CD4-positive, alpha-beta T cell (primary cell): Measurements from ENCODE around the gene A3GALT2. TPM values are rescaled to one million over a fixed set of nuclear protein-coding genes. Genes with fewer than 3 reads are reported as not detected.

Experiments used
- ATAC-seq: fragments of 200-7000 bp; cut with Tn5 transposase; one replicate; pipeline ENCODE4 v1.10.0; 2022; ENCODE audit warnings: mild to moderate bottlenecking; ENCODE audit not compliant: poor library complexity
- CTCF ChIA-PET: fragments of 350-600 bp; sonication (Branson Sonifier 250); formaldehyde crosslinking; loops from one replicate; lab custom pipeline; 2021; ENCODE audit warnings: antibody characterized with exemption, inconsistent platforms; lab: Charles Lee
- POLR2A ChIA-PET: fragments of 350-600 bp; sonication (Branson Sonifier 250); formaldehyde crosslinking; loops from one replicate; lab custom pipeline; 2021; ENCODE audit warnings: antibody characterized with exemption, inconsistent platforms; lab: Charles Lee
- DNase-seq, 14 experiments: peaks; one replicate each; pipeline ENCODE4 v3.0.0-alpha.2; 2013 to 2020; ENCODE audit warnings: mixed read lengths in 2 of 14
- H3K27ac ChIP-seq, 2 donors: one replicate each; pipeline versions ENCODE4 v1.5.1 to v1.7.0; 2013; ENCODE audit warnings: low read length in 2 of 2, low read depth in 1 of 2, mild to moderate bottlenecking in 1 of 2
- H3K27me3 ChIP-seq, 2 experiments: 1 replicate in 1 of 2; 2 replicates in 1 of 2; pipeline versions ENCODE4 v1.6.1 to v1.7.0; 2013; ENCODE audit warnings: low read length in 2 of 2, control low read depth in 1 of 2, mild to moderate bottlenecking in 1 of 2, moderate library complexity in 1 of 2; ENCODE audit not compliant: insufficient read depth in 2 of 2, control insufficient read depth in 1 of 2
- H3K36me3 ChIP-seq: one replicate; pipeline ENCODE4 v1.6.1; 2013; ENCODE audit warnings: low read length, control low read depth; ENCODE audit not compliant: insufficient read depth
- H3K4me1 ChIP-seq: one replicate; pipeline ENCODE4 v1.6.1; 2013; ENCODE audit warnings: low read length, control low read depth; ENCODE audit not compliant: insufficient read depth
- H3K4me3 ChIP-seq: one replicate; pipeline ENCODE4 v1.5.1; 2013; ENCODE audit warnings: mild to moderate bottlenecking, low read length, moderate library complexity
- H3K9me3 ChIP-seq, 2 experiments: 1 replicate in 1 of 2; 2 replicates in 1 of 2; pipeline versions ENCODE4 v1.6.1 to v1.7.0; 2013; ENCODE audit warnings: low read length in 2 of 2, mild to moderate bottlenecking in 2 of 2, control low read depth in 1 of 2, moderate library complexity in 1 of 2; ENCODE audit not compliant: control insufficient read depth in 1 of 2, insufficient read depth in 1 of 2
- H3K27ac Mint-ChIP-seq: one replicate; pipeline ENCODE4 v1.8.0; 2020; ENCODE audit warnings: mixed read lengths
- H3K27me3 Mint-ChIP-seq: one replicate; pipeline ENCODE4 v1.8.0; 2021; ENCODE audit warnings: mixed read lengths
- H3K36me3 Mint-ChIP-seq: one replicate; pipeline ENCODE4 v1.8.0; 2021; ENCODE audit warnings: low read depth, mixed read lengths
- H3K4me1 Mint-ChIP-seq: one replicate; pipeline ENCODE4 v1.8.0; 2021; ENCODE audit warnings: low read depth, mixed read lengths
- H3K4me3 Mint-ChIP-seq: one replicate; pipeline ENCODE4 v1.8.0; 2020; ENCODE audit warnings: mild to moderate bottlenecking, mixed read lengths
- H3K9me3 Mint-ChIP-seq: one replicate; pipeline ENCODE4 v1.8.0; 2020; ENCODE audit warnings: mixed read lengths
- intact Hi-C, 2 experiments: fragments of 100-400 bp; cut with DNase I in 1 of 2; cut with micrococcal nuclease in 1 of 2; formaldehyde crosslinking; loops; one replicate each; pipeline versions ENCODE4 v1.15.1 to v1.9.0; 2023 to 2025; cut with DNase I, micrococcal nuclease
- total RNA-seq, 174 experiments: library from RNA in 2 of 174; stranded (reverse) in 2 of 174; gene quantifications; one replicate each; pipeline ENCODE4 v1.2.3 and lab custom pipeline; 2021 to 2026
- TF ChIP-seq, protein P1 (sequence below): fragments of 200-600 bp; IDR thresholded peaks from one replicate; pipeline ENCODE4 v1.8.0; 2022; ENCODE audit warnings: antibody characterized with exemption, mild to moderate bottlenecking

The A3GALT2 gene
- total RNA-seq, 2 experiments from 2014 or later, result not detected

DNA sequence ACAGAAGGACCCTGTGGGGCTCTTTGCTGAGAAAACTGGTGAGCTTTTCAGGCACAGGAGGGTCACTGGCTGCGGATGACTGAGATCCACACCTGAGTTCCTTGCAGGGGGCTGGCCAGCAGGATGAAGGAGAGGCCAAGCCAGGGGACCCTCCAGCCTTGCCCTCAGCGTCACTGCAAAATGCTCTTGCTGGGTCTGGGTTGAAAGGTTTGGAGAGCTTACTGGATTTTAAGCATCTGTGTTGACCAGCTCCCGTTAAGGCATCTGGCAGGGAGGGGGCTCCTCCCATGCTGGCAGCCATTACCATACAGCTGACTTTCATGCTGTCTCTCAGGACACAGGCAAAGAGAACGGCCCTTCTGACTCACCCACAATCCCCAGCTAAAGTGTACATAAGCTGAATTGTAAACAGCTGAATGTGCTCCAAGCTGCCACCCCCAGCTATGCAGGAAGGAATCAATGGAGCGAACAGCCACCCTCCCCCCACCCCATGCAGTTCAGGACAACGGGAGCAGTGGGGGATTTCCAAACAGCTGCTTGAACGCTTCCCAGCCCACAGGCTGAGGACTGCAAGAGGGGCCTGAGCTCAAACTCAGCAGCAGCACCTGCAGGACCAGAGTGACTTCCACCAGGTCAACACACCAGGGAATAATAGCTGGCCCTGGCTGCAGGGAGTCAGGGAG lies 21.3 kb upstream of the A3GALT2 start:
- H3K4me1 Mint-ChIP-seq, result peaks cover 72% of the 10 kb centered on the region
- POLR2A ChIA-PET, result interaction anchor here (0.6 kb wide), 1 partner anchor 272 kb away, joined by 3 read pairs; no protein-coding TSS in a partner anchor
- CTCF ChIA-PET, result no interaction called here
- no peaks in the 10 kb centered on the region for H3K9me3 Mint-ChIP-seq
- no peak overlapping the region for H3K27ac ChIP-seq
- DNase-seq (no peak), ATAC-seq (no peak)
- no peaks in the 10 kb centered on the region for H3K27me3 Mint-ChIP-seq
- H3K36me3 ChIP-seq, result peaks cover 12% of the 10 kb centered on the region
- no peaks in the 10 kb centered on the region for H3K9me3 ChIP-seq
- H3K36me3 Mint-ChIP-seq, result peaks cover 31% of the 10 kb centered on the region
- H3K4me3 ChIP-seq, result no peak overlapping the region
- intact Hi-C loops, result no loop called here
- H3K27me3 ChIP-seq, result no peaks in the 10 kb centered on the region
- TF ChIP-seq, protein P1, sequence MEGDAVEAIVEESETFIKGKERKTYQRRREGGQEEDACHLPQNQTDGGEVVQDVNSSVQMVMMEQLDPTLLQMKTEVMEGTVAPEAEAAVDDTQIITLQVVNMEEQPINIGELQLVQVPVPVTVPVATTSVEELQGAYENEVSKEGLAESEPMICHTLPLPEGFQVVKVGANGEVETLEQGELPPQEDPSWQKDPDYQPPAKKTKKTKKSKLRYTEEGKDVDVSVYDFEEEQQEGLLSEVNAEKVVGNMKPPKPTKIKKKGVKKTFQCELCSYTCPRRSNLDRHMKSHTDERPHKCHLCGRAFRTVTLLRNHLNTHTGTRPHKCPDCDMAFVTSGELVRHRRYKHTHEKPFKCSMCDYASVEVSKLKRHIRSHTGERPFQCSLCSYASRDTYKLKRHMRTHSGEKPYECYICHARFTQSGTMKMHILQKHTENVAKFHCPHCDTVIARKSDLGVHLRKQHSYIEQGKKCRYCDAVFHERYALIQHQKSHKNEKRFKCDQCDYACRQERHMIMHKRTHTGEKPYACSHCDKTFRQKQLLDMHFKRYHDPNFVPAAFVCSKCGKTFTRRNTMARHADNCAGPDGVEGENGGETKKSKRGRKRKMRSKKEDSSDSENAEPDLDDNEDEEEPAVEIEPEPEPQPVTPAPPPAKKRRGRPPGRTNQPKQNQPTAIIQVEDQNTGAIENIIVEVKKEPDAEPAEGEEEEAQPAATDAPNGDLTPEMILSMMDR, result no peak
- H3K27ac Mint-ChIP-seq, result no peak overlapping the region
- H3K4me1 ChIP-seq, result peaks cover 23% of the 10 kb centered on the region
- no peak overlapping the region for H3K4me3 Mint-ChIP-seq

DNA sequence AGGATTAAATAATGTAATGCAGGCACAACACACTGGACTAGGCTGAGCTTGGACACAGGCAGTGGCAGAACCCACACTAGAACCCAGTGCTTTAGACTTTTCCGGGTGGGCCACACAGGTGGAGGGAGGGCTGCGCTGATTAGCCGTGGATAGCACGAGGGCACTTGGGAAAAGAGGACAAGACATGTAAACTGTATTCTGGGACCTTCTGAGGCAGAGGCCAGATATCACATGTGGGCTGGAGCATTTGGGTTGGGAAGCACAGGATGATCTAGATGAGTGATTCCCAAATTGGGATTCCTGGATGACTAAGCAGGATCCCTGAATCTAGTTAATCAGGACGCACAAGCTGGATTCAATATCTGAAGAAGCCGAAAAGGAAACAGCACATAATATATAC lies 20.3 kb upstream of the A3GALT2 start:
- no peaks in the 10 kb centered on the region for H3K27me3 ChIP-seq
- Mint-ChIP-seq H3K27me3 (no peaks in the 10 kb centered on the region), H3K4me1 (peaks cover 66% of the 10 kb centered on the region), H3K36me3 (peaks cover 26% of the 10 kb centered on the region), H3K4me3 (no peak overlapping the region), H3K9me3 (no peaks in the 10 kb centered on the region), H3K27ac (no peak overlapping the region)
- POLR2A ChIA-PET, result no interaction called here
- TF ChIP-seq, protein P1, result no peak
- H3K27ac ChIP-seq, result no peak overlapping the region
- H3K4me3 ChIP-seq, result no peak overlapping the region
- CTCF ChIA-PET, result no interaction called here
- ATAC-seq (no peak), DNase-seq (no peak)
- H3K36me3 ChIP-seq, result peaks cover 12% of the 10 kb centered on the region
- no peaks in the 10 kb centered on the region for H3K9me3 ChIP-seq
- peaks cover 16% of the 10 kb centered on the region for H3K4me1 ChIP-seq
- intact Hi-C loops, result no loop called here

DNA sequence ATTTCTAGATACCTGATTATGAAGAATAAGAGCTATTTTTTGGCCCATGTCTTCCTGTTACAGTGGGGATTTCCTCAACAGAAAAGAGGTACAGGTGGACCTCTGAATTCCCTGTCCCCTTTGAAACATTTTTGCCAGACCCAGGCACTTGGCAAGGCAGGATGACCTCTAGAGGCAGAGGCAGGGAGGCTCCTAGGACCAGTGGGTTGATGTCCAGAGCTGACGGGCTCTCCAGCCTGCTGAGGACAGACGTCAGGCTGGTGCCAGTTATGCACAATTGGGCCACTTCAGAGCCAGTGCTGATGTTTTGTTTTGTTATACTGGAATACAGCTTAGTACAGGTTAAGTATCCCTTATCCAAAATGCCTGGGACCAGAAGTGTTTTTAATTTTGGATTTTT lies 18.5 kb upstream of the A3GALT2 start:
- Histone ChIP-seq H3K4me1 (peaks cover 19% of the 10 kb centered on the region), H3K4me3 (no peak overlapping the region), H3K36me3 (peaks cover 12% of the 10 kb centered on the region), H3K27me3 (no peaks in the 10 kb centered on the region), H3K9me3 (no peaks in the 10 kb centered on the region), H3K27ac (no peak overlapping the region)
- Mint-ChIP-seq H3K4me1 (peaks cover 59% of the 10 kb centered on the region), H3K27ac (no peak overlapping the region), H3K27me3 (no peaks in the 10 kb centered on the region), H3K9me3 (no peaks in the 10 kb centered on the region), H3K4me3 (no peak overlapping the region), H3K36me3 (peaks cover 33% of the 10 kb centered on the region)
- CTCF ChIA-PET, result no interaction called here
- DNase-seq (no peak), ATAC-seq (no peak)
- intact Hi-C loops, result no loop called here
- TF ChIP-seq, protein P1, result no peak
- POLR2A ChIA-PET, result interaction anchor here (1.0 kb wide), 1 partner anchor 9 kb away, joined by 3 read pairs; no protein-coding TSS in a partner anchor
